GM12872 (cell line): Measurements from ENCODE around the gene CARS1.

Experiments used
- TF ChIP-seq, protein P1 (sequence below): IDR thresholded peaks from 3 replicates; pipeline ENCODE4 v1.5.1; 2011; ENCODE audit warnings: low read depth, mild to moderate bottlenecking, low read length, moderate library complexity; ENCODE audit not compliant: insufficient read depth

The CARS1 gene

DNA sequence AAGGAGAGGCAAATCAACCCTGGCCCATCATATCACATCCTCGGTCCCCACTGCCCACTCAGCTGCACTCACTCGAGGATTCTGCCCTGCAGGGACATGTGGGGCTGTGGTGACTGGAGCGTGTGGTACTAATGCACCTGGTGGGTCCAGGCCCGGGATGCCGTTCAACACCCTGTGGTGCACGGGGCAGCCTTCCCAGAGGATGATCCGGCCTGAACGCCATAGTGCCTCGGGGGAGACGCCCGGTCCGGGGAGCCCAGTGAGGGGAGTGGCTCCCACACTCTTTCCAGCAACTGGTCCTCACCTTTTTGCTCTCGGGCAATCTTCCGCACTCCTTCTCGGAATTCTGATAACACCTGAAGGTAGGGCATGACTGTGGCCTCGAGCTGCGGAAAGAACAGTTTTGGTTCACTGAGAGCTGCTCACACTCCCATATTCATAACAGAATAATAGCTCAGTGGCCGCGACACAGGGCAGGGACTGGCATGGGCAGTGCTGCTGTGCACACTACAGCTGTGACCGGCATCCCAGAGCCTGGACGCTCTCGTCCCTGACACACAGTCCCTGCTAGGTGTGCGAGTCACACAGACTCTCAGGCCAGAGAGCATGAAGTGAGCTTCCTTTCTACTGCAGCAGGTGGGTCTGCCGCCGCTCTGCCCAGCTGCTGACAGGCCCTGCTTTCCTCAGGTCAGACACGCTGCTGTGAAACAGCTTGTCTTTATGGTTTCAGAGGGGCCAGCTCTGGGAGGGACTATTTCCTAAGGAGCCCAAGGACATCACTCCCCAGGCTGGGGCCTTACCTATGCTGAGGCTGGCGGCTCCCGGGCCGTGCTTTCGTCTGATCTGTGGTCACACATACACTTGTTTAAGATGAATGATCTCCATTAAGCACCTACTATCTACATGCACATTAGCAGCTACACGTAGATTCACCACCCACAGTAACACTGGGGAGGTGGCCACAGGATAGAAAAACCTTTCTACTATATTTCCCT is 45.0 kb downstream of the CARS1 start:
- TF ChIP-seq, protein P1, sequence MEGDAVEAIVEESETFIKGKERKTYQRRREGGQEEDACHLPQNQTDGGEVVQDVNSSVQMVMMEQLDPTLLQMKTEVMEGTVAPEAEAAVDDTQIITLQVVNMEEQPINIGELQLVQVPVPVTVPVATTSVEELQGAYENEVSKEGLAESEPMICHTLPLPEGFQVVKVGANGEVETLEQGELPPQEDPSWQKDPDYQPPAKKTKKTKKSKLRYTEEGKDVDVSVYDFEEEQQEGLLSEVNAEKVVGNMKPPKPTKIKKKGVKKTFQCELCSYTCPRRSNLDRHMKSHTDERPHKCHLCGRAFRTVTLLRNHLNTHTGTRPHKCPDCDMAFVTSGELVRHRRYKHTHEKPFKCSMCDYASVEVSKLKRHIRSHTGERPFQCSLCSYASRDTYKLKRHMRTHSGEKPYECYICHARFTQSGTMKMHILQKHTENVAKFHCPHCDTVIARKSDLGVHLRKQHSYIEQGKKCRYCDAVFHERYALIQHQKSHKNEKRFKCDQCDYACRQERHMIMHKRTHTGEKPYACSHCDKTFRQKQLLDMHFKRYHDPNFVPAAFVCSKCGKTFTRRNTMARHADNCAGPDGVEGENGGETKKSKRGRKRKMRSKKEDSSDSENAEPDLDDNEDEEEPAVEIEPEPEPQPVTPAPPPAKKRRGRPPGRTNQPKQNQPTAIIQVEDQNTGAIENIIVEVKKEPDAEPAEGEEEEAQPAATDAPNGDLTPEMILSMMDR = no peak

DNA sequence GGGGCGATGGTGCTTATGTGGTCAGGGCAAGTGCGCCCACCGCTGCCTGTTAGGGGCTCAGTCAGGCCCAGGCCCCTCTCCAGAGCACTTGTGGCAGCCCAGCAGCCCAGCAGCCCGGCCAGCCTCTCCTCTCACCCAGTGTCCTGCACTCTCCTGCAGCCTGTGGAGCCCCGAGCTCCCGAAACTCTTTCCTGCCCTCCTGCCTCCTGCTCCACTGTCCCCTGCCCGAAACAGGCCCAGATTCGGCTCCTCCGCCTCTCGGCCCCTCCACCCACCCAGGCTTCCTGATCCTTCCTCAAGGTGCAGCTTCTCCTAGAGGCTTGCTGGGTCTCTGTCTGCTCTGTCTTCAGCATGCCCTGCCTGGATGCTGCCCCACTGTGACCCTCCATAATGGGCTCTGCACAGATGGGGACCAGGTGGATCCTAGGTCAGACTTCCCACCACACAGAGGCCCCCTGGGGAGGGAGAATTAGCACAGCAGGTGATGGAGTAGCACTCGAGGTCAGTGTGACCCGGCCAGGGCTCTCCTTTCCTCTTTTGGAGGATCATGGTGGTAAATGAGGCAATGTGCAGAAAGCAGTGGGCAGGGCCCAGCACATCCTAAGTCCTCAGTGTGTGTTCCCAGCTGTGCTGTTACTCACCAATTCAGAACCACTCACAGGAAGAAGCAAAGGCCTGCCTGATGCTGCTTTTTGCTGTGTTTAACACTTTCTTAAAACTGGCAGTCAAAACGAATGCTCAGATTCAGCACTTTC is 46.5 kb downstream of the CARS1 start:
- TF ChIP-seq, protein P1 = no peak

DNA sequence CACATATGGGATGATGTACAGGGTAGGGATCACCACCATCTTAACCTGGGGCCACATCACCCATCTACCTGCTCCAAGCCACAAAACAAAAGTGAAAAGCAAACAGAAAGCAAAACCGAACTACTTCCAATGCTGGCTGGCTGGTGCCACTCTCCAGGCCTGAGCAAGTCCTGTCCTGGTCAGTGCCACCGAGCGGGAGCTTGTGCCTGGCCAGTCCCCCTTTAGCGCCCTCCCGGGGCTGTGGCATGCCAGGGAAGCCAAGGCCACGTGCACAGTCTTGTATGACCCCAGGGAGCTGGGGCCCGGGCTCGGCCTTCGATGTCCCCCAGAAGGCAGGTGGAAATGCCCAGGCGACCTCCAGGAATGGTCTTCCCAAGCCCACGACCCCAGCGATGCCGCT is 47.2 kb downstream of the CARS1 start:
- TF ChIP-seq, protein P1 = no peak

DNA sequence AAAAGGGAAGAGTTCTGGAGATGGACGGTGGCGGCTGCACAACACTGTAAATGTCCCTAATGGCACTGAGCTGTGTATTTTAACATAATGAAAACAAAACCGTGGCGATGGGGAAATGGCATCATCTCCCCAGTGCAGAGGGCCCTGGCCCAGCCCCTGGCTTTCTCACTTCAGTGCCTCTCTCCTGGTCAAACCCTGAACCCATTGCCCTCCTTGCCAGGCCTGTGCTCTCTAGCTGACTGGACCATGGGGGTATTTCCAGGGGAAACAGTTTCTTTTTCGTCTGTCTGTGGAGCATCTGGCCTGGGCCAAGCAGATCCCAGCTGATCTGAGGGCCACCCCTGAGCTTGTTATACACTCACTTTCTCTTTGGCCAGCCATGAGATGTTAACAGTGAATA is 47.7 kb downstream of the CARS1 start:
- TF ChIP-seq, protein P1 = no peak

DNA sequence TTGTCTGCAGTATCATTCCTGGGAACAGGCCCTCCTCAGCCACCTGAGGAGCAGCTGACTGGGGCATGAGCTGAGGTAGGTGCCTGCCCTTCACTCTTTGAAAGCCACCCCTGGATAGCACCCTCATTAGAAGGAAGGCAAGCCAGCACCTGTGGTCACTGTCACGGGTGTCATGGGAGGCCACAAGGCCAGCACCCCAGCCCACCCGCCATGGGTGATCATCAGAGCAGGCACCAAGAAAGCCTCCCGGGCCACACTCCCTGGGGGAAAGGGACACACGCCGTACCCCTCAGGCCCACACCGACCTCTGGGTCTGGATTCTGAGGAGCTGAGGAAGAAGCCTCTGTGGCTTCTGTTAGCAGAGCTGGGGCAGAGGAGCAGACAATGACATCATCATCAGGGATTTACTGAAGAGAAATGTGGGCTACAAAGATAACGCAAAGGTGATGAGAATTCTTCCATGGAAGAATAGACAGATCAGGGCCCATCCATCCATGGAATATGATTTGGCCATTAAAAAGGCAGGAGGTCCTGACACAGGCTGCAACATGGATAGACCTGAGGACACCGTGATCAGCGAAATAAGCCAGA is 48.4 kb downstream of the CARS1 start:
- TF ChIP-seq, protein P1 = no peak

DNA sequence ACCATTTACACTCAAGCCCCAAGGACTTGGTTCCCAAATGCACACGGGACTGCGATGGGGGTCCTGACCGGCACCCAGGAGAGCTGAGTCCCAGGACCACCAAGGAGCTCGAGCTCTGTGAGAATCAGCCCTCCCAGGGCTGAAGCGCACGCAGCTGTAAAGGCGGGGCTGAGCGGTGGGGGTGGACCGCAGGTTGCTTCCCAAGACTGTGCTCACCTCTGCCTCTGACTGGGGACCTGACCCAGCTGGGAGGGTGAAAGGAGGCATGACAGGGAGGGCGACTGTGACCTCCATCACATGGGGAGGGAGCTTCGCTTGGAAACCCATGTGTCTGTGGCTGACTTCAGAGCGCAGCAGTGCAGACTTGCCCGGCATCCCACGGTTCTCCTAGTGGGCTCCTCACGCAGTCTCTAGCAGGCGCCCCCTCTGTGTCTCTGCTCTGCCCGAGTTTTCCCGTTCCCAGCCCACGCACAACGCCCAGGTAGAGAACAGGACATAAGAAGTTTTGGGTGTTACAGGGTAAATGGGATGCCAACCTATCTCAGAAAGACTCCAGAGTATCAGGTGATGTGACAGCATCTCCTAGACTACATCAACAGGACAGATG is 49.7 kb downstream of the CARS1 start:
- TF ChIP-seq, protein P1 = no peak
